Nucleus accumbens (tissue), 56 donors: ENCODE results near the gene HYDIN.

Experiments used
- DNase-seq, 56 donors: peaks; one replicate each; lab custom pipeline; 2025; lab: John Stamatoyannopoulos, UW

HYDIN gene

GRCh38 chr16:71230122-71230845 lies at the start of gene HYDIN:
Gene HYDIN (minus strand): TSS chr16:71230722. CDS start chr16:71186895, 43,827 bp downstream.
- DNase-seq, result peak in 48 of 56 donors; percentile 2 to 91 (median 60)

- DNase-seq, result peak in 3 of 56 donors; percentile 3 to 17 (median 9)
Measured at GRCh38 chr16:71276589-71277334, 46.2 kb upstream of the HYDIN start.

GRCh38 chr16:71273384-71273783 lies 42.9 kb upstream of the HYDIN start:
- no peak for DNase-seq

- DNase-seq, result no peak
Measured at GRCh38 chr16:71264299-71264698, 33.8 kb upstream of the HYDIN start.

- DNase-seq, result no peak
Measured at GRCh38 chr16:71263582-71263981, 33.1 kb upstream of the HYDIN start.

GRCh38 chr16:71262391-71262790 lies 31.9 kb upstream of the HYDIN start:
- no peak for DNase-seq

- no peak for DNase-seq
Measured at GRCh38 chr16:71260995-71261394, 30.5 kb upstream of the HYDIN start.

GRCh38 chr16:71259086-71259485 lies 28.6 kb upstream of the HYDIN start:
- DNase-seq, result no peak

GRCh38 chr16:71258372-71258771 lies 27.9 kb upstream of the HYDIN start:
- peak in 1 of 56 donors; percentile 4 for DNase-seq

- DNase-seq, result no peak
Measured at GRCh38 chr16:71257768-71258167, 27.2 kb upstream of the HYDIN start.

- peak in 42 of 56 donors; percentile 2 to 71 (median 28) for DNase-seq
Measured at GRCh38 chr16:71255721-71256120, 25.2 kb upstream of the HYDIN start.

- peak in 1 of 56 donors; percentile 3 for DNase-seq
Measured at GRCh38 chr16:71254832-71255525, 24.5 kb upstream of the HYDIN start.

GRCh38 chr16:71250461-71251235 lies 20.1 kb upstream of the HYDIN start:
- no peak for DNase-seq

GRCh38 chr16:71249399-71249798 lies 18.9 kb upstream of the HYDIN start:
- DNase-seq, result peak in 1 of 56 donors; percentile 9

- DNase-seq, result no peak
Measured at GRCh38 chr16:71247478-71247877, 17.0 kb upstream of the HYDIN start.

- no peak for DNase-seq
Measured at GRCh38 chr16:71246309-71246708, 15.8 kb upstream of the HYDIN start.

- no peak for DNase-seq
Measured at GRCh38 chr16:71244521-71244920, 14.0 kb upstream of the HYDIN start.

GRCh38 chr16:71242601-71243000 lies 12.1 kb upstream of the HYDIN start:
- no peak for DNase-seq

GRCh38 chr16:71242036-71242435 lies 11.5 kb upstream of the HYDIN start:
- DNase-seq, result no peak

GRCh38 chr16:71229344-71229743 lies 1.2 kb downstream of the HYDIN start:
- no peak for DNase-seq
